ENCODE measurements around the gene SMYD3.

SMYD3 gene

GRCh38 chr1:246093230-246093629, 413.8 kb downstream of the SMYD3 start:
- Histone ChIP-seq H3K4me3 (ENCODE audit: low read depth, low read length) (no peak overlapping the region), H3K4me1 (ENCODE audit: control insufficient read depth, insufficient read depth, low read length) (no peaks in the 10 kb centered on the region), H3K36me3 (ENCODE audit: control insufficient read depth in 2 of 2, insufficient read depth in 1 of 2, low read length in 2 of 2) (no peaks in the 10 kb centered on the region), H3K27ac (ENCODE audit: extremely low read depth, low read depth, low read length) (no peak overlapping the region), H3K9me3 (ENCODE audit: control insufficient read depth, insufficient read depth, low read depth, low read length) (no peaks in the 10 kb centered on the region)
- TF ChIP-seq ZNF146 (tag by site-specific recombination; IDR thresholded peaks at IDR 0.05), result peak; percentile 13; the same call in 1 of the 2 replicates
- no peak for TF ChIP-seq SP2 (tag by site-specific recombination; IDR thresholded peaks at IDR 0.05)
- POLR2A ChIA-PET, result no interaction called here
- CTCF ChIA-PET, result no interaction called here

GRCh38 chr1:246092136-246092535, 414.9 kb downstream of the SMYD3 start:
- no peak for TF ChIP-seq PBX3 (CRISPR knock-in tag; IDR thresholded peaks at IDR 0.05)
- no peak for TF ChIP-seq ZNF416 (tag by site-specific recombination; IDR thresholded peaks at IDR 0.05)
- TF ChIP-seq ZNF843 (tag by site-specific recombination; IDR thresholded peaks at IDR 0.05), result no peak
- no peak for TF ChIP-seq ZNF37A (tag by site-specific recombination; IDR thresholded peaks at IDR 0.05)
- TF ChIP-seq ZNF391 (tag by site-specific recombination; IDR thresholded peaks at IDR 0.05; ENCODE audit: borderline replicate concordance, low read depth), result no peak
- no peak for TF ChIP-seq SP2 (tag by site-specific recombination; IDR thresholded peaks at IDR 0.05)
- no peak for TF ChIP-seq ZBTB7A (tag by site-specific recombination; IDR thresholded peaks at IDR 0.05; ENCODE audit: low read depth)
- TF ChIP-seq MEIS1 (CRISPR knock-in tag; IDR thresholded peaks at IDR 0.05; ENCODE audit: borderline replicate concordance), result no peak
- TF ChIP-seq ZNF768 (tag by site-specific recombination; IDR thresholded peaks at IDR 0.05), result no peak
- no peak for TF ChIP-seq ZNF433 (tag by site-specific recombination; IDR thresholded peaks at IDR 0.05; ENCODE audit: low read depth)
- no peak for TF ChIP-seq ZNF112 (tag by site-specific recombination; IDR thresholded peaks at IDR 0.05)
- Histone ChIP-seq H3K27ac (ENCODE audit: extremely low read depth, low read depth, low read length) (no peak overlapping the region), H3K4me1 (ENCODE audit: control insufficient read depth, insufficient read depth, low read length) (no peaks in the 10 kb centered on the region), H3K4me3 (ENCODE audit: low read depth, low read length) (no peak overlapping the region), H3K9me3 (ENCODE audit: control insufficient read depth, insufficient read depth, low read depth, low read length) (no peaks in the 10 kb centered on the region), H3K36me3 (ENCODE audit: control insufficient read depth in 2 of 2, insufficient read depth in 1 of 2, low read length in 2 of 2) (no peaks in the 10 kb centered on the region)
- POLR2A ChIA-PET, result no interaction called here
- CTCF ChIA-PET, result no interaction called here

DNA sequence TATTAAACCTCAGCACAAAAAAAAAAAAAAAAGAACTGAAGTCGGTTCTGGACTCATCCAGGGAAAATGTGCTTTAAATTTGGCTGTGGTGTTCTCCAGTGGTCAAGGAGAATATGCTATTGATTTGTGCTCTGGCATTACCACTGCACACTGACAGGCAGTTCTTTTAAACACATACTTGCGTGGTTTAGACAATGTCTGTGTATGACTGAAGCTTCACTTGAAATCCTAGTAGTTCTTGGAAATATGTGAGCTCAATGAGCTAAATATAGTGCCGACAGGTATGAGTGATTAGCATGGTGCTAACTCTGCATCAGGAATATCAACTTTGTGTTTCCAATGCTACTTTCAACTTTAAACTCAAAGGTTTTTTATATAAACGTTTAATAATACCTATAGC, 415.6 kb downstream of the SMYD3 start:
- POLR2A ChIA-PET, result no interaction called here
- Histone ChIP-seq H3K4me3 (ENCODE audit: low read depth, low read length) (no peak overlapping the region), H3K27ac (ENCODE audit: extremely low read depth, low read depth, low read length) (no peak overlapping the region), H3K36me3 (ENCODE audit: control insufficient read depth in 2 of 2, insufficient read depth in 1 of 2, low read length in 2 of 2) (no peaks in the 10 kb centered on the region), H3K9me3 (ENCODE audit: control insufficient read depth, insufficient read depth, low read depth, low read length) (no peaks in the 10 kb centered on the region), H3K4me1 (ENCODE audit: control insufficient read depth, insufficient read depth, low read length) (no peaks in the 10 kb centered on the region)
- TF ChIP-seq SP2 (tag by site-specific recombination; IDR thresholded peaks at IDR 0.05), result no peak
- no peak for TF ChIP-seq ZNF132 (tag by site-specific recombination; IDR thresholded peaks at IDR 0.05; ENCODE audit: borderline replicate concordance)
- no peak for TF ChIP-seq OSR2 (tag by site-specific recombination; IDR thresholded peaks at IDR 0.05)
- TF ChIP-seq ZNF626 (tag by site-specific recombination; IDR thresholded peaks at IDR 0.05), result no peak
- TF ChIP-seq ZNF433 (tag by site-specific recombination; IDR thresholded peaks at IDR 0.05; ENCODE audit: low read depth), result no peak
- TF ChIP-seq, protein P1, sequence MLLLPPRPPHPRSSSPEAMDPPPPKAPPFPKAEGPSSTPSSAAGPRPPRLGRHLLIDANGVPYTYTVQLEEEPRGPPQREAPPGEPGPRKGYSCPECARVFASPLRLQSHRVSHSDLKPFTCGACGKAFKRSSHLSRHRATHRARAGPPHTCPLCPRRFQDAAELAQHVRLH (tag by site-specific recombination; IDR thresholded peaks at IDR 0.05), result no peak
- no peak for TF ChIP-seq GLIS2 (tag by site-specific recombination; IDR thresholded peaks at IDR 0.05)
- no peak for TF ChIP-seq KLF9 (tag by site-specific recombination; IDR thresholded peaks at IDR 0.05; ENCODE audit: low read depth)
- TF ChIP-seq, protein P2, sequence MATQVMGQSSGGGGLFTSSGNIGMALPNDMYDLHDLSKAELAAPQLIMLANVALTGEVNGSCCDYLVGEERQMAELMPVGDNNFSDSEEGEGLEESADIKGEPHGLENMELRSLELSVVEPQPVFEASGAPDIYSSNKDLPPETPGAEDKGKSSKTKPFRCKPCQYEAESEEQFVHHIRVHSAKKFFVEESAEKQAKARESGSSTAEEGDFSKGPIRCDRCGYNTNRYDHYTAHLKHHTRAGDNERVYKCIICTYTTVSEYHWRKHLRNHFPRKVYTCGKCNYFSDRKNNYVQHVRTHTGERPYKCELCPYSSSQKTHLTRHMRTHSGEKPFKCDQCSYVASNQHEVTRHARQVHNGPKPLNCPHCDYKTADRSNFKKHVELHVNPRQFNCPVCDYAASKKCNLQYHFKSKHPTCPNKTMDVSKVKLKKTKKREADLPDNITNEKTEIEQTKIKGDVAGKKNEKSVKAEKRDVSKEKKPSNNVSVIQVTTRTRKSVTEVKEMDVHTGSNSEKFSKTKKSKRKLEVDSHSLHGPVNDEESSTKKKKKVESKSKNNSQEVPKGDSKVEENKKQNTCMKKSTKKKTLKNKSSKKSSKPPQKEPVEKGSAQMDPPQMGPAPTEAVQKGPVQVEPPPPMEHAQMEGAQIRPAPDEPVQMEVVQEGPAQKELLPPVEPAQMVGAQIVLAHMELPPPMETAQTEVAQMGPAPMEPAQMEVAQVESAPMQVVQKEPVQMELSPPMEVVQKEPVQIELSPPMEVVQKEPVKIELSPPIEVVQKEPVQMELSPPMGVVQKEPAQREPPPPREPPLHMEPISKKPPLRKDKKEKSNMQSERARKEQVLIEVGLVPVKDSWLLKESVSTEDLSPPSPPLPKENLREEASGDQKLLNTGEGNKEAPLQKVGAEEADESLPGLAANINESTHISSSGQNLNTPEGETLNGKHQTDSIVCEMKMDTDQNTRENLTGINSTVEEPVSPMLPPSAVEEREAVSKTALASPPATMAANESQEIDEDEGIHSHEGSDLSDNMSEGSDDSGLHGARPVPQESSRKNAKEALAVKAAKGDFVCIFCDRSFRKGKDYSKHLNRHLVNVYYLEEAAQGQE (tag by site-specific recombination; IDR thresholded peaks at IDR 0.05), result no peak
- no peak for TF ChIP-seq ZNF354C (tag by site-specific recombination; IDR thresholded peaks at IDR 0.05; ENCODE audit: borderline replicate concordance, low read depth)
- TF ChIP-seq ZNF747 (tag by site-specific recombination; IDR thresholded peaks at IDR 0.05), result no peak
- TF ChIP-seq ZNF645 (tag by site-specific recombination; IDR thresholded peaks at IDR 0.05), result no peak
- TF ChIP-seq ZNF623 (tag by site-specific recombination; IDR thresholded peaks at IDR 0.05), result no peak
- TF ChIP-seq PRDM4 (tag by site-specific recombination; IDR thresholded peaks at IDR 0.05), result no peak
- TF ChIP-seq ZBTB7A (tag by site-specific recombination; IDR thresholded peaks at IDR 0.05; ENCODE audit: low read depth), result no peak
- CTCF ChIA-PET, result no interaction called here
